Activated gamma-delta T cell treated with Interleukin-2 at 50 U/mL for 16 hours (primary cell): ENCODE data around the gene F5.
"Not testable (repeated sequence)": the region's sequence is repeated elsewhere in the genome, so short reads cannot be mapped to it uniquely, and the experiment has no call there.

ENCODE experiments used
- DNase-seq: peaks from one replicate; pipeline ENCODE4 v3.0.0-alpha.2; 2020

The F5 gene

GRCh38 chr1:169508432-169509338, 77.6 kb downstream of the F5 start:
- DNase-seq: no peak

GRCh38 chr1:169507413-169507812, 78.9 kb downstream of the F5 start:
- DNase-seq: no peak

- DNase-seq: not testable (repeated sequence)
Observed at GRCh38 chr1:169503601-169504000, 82.7 kb downstream of the F5 start.

- no peak for DNase-seq
Observed at GRCh38 chr1:169499807-169500206, 86.5 kb downstream of the F5 start.

GRCh38 chr1:169497317-169497716, 89.0 kb downstream of the F5 start:
- DNase-seq: no peak

GRCh38 chr1:169495916-169496315, 90.4 kb downstream of the F5 start:
- DNase-seq: no peak

GRCh38 chr1:169495046-169495775, 91.1 kb downstream of the F5 start:
- DNase-seq: no peak

- no peak for DNase-seq
Observed at GRCh38 chr1:169494343-169494742, 91.9 kb downstream of the F5 start.

GRCh38 chr1:169493251-169493650, 93.0 kb downstream of the F5 start:
- DNase-seq: no peak

- DNase-seq: no peak
Observed at GRCh38 chr1:169491845-169492281, 94.4 kb downstream of the F5 start.

- DNase-seq: no peak
Observed at GRCh38 chr1:169488157-169488556, 98.1 kb downstream of the F5 start.

GRCh38 chr1:169487561-169487960, 98.7 kb downstream of the F5 start:
- no peak for DNase-seq

- no peak for DNase-seq
Observed at GRCh38 chr1:169487133-169487532, 99.1 kb downstream of the F5 start.

GRCh38 chr1:169486281-169487051, 99.8 kb downstream of the F5 start:
- no peak for DNase-seq

GRCh38 chr1:169485431-169486280, 100.6 kb downstream of the F5 start, which contains the start of gene SLC19A2:
SLC19A2 (minus strand) TSS chr1:169485944; CDS start chr1:169485766, 178 bp downstream.
- peak; percentile 92 for DNase-seq

- peak; percentile 19 for DNase-seq
Observed at GRCh38 chr1:169484683-169485430, 101.4 kb downstream of the F5 start.

- DNase-seq: no peak
Observed at GRCh38 chr1:169484101-169484500, 102.2 kb downstream of the F5 start.

GRCh38 chr1:169483500-169483966, 102.7 kb downstream of the F5 start:
- no peak for DNase-seq

GRCh38 chr1:169479363-169480066, 106.8 kb downstream of the F5 start:
- no peak for DNase-seq

GRCh38 chr1:169478094-169478672, 108.1 kb downstream of the F5 start:
- DNase-seq: no peak
